GM19438 (cell line): Measurements from ENCODE around the gene UQCR11.

Experiments used
- ATAC-seq: cut with Tn5 transposase; IDR thresholded peaks from one replicate; pipeline ENCODE4 v1.9.1; 2021; ENCODE audit warnings: low read depth; ENCODE audit not compliant: unreplicated experiment

The UQCR11 gene

GRCh38 chr19:1572795-1573194 is 32.5 kb downstream of the UQCR11 start:
- no peak for ATAC-seq

- no peak for ATAC-seq
These were observed 33.9 kb downstream of the UQCR11 start for GRCh38 chr19:1571358-1571757.

DNA sequence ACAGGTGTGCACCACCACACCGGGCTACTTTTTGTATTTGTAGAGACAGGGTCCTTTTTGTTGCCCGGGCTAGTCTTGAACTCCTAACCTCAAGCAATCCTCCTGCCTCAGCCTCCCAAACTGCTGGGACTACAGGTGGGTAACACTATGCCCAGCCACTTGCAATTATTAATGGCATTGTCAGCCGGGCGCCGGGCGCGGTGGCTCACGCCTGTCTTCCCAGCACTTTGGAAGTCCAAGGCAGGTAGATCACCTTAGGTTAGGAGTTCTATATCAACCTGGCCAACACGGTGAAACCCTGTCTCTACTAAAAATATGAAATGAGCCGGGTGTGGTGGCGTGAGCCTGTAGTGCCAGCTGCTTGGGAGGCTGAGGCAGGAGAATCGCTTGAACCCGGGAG is 34.4 kb downstream of the UQCR11 start:
- no peak for ATAC-seq

- no peak for ATAC-seq
These were observed 35.3 kb downstream of the UQCR11 start for GRCh38 chr19:1569997-1570396.

DNA sequence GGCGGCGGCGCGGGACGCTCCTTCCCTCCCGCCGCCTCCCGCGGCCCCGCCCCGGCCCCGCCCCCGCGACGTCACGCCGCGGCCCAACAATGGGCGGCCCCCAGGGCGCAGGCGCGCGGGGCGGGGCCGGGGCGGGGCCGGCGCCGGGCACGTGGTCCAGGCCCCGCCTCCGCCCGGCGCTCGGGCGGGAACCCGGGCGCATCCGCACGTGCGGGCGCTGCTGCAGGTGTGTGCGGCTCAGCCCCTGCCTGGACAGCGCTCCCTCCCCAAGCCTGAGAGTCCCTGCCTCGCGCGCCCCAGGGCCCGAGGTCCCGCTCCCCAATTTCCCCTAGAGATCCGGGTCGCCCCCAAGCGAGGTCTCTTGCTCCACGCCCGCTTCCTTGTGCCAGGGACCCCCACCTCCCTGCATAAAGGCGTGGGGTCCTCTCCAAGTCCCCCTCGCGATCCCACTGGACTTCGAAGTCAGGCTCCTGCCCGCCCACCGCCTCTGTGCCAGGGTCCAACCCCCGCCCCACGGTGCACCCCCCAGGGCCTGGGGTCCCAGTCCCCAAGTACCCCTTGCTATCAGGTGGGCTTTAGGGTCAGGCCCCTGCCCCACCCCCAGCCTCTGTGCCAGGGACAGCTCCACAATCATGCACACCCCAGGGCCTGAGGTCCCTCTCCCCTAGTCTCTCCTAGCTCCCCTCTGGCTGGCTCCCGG is 36.8 kb downstream of the UQCR11 start, which contains the start of gene MEX3D:
MEX3D (minus strand) TSS at position 6 of the 700 bp plus-strand sequence. CDS start 267 bp downstream, outside the sequence.
- ATAC-seq = peak; percentile 59

DNA sequence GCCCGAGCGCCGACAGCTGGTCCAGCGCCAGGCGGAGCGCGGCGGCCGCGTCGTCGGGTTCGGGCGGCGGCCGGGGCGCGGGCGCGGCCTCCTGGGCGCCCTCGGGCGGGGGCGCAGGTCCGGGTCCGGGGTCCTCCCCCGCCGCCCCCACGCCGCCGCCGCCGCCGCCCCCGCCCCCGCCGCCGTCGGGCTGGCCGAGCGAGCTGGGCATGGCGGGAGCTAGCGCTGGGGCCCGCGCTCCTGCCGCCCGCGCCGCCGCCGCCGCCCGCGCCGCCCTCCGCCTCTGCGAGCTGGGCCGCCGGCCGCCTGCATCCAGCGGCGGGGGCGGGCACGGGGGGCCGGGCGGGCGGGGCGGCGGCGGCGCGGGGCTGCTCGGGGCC is 37.4 kb downstream of the UQCR11 start:
- no peak for ATAC-seq

- ATAC-seq = no peak
These were observed 38.0 kb downstream of the UQCR11 start for GRCh38 chr19:1567116-1567847.

DNA sequence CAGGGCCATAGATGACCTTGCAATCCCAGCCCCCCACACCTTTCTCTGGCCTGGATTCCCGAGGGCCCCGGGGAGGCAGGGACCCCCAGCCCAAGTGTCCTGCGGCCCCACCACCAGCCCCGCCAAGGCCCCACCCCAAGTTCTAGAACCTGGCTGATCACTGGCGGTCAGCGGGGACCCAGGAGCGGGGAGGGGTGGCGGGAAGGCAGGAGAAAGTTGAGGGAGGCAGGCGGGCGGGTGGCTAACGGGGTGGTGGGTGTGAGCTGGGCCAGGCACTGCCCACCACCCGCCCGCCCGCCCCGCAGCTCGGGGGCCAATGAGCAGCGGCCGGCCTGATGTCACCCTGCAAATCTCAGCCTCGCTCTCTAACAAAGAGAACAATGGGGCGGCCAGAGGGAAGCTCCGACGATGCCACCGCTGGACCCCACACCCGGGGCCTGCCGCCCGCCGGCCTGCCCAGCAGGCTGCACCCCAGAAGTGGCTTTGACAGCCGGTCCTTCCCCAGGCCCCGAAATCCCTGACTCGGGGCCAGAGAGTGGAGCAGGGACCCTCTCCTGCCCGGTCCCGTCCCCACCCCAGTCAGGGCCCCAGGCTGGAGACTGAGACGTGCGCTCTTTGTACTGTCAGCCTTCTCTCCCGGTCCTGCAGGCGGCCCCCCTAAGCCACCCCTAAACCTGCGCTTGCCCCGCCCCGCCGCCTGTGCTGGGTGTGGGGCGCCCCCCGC is 38.7 kb downstream of the UQCR11 start:
- no peak for ATAC-seq

DNA sequence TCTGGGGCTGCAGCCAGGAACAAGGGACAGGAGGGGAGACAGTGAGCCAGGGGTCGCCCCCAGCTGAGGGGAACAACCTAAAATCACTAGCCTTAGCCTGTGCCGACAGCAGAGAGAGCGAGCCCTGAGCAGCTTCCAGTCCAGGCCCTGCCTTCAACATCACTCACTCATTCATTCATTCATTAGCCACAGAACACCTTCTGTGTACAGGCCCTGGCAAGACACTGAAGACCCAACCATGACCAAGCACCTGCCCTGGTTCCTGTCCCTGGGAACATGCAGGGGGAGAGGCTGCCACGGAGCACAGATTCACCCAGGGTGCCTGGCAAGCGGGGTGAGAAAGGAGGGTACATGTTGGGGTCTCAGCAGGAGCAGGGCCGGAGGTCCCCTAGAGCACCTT is 42.0 kb downstream of the UQCR11 start:
- no peak for ATAC-seq

GRCh38 chr19:1561236-1561842 is 43.9 kb downstream of the UQCR11 start:
- ATAC-seq = no peak

- ATAC-seq = no peak
These were observed 44.9 kb downstream of the UQCR11 start for GRCh38 chr19:1560286-1560882.

- no peak for ATAC-seq
These were observed 46.7 kb downstream of the UQCR11 start for GRCh38 chr19:1558552-1558951.

DNA sequence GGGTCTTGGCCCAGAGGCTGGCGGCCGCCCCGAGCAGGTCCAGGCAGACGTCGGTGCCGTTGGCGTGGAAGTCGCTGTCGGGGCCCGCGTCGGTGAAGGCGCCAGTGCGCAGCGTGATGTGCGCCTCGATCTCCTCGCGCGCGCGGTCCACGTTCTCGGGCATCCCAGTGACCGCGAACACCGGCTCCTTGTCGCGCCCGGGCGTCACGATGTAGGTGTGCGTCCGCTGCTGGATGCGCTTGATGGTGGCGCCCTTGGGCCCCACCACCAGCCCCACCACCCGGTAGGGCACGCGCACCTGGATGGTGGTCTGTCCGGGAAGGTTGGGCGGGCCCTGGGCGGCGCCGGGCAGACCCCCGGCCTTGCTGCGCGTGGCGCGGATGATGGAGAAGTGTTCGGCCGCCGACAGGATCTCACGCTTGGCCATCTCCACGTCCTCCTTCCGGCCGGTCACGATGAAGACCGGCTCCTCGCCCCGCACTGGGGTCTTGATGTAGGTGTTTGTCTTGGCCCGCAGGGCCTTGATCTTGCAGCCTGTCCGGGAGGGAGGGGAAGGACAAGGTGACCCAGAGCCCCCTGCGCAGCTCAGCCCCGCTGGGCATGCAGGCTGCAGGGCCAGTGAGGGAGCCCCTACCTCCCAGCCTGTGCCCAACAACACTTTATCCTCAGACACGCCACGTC is 48.7 kb downstream of the UQCR11 start:
- no peak for ATAC-seq

DNA sequence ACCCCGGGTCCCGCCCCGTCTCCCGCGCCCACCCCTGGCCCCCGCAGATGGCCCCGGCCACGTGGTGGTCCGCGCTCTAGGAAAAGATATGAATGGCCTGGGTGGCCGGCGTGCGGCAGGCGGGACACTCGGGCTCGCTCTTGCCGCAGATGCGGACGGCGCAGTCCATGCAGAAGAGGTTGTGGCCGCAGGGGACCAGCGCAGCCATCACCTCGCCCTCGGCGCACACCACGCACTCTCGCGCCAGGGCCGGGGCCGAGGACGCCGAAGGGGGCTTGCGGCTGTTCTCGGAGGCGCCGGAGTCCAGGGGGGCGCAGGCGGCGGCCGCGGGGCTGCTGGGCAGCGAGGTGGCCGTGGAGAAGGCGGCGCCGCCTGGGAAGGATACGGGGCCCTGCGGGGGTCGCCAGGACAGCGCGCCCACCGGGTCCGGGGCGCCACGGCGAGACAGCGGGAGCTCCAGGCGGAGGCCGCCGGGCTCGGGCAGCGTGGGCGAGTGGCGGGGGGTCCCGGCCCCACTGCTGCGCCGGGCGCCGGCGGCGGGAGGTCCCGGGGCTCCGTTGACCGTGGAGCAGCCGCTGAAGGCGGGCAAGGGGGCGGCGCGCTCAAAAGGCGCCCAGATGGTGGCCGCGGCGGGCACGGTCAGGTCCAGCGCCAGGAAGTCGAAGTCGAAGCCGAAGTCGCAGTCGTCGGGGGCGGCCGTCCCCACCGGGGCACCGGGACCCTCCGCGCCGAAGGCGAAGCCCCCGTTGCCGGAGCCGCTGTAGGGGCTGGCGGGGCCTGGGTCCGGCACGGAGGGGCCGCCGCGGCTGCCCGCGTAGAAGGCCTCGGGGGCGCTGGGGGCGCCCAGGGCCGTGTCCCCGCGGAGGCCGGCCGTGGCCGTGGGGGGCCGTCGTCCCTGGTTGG is 49.5 kb downstream of the UQCR11 start:
- no peak for ATAC-seq

DNA sequence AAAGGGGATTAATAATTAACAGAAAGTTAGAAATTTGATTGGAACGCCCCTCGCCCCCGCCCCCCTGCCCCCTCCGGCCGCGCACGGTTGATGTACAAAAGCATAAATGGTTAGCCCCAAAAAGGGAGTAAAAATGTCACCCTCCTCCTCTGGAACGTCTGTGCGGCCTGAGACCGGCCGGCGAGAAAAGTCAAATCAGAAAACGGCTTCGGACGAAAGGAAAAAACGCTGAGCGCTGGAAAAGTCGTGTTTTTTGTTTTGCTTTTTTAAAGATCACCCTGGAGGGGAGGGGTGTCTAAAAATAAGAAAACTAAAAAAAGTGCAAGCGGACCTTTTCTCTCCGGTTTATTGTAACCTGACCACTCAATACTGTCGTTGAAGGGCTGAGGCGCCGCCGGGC is 50.3 kb downstream of the UQCR11 start:
- ATAC-seq = no peak

- no peak for ATAC-seq
These were observed 51.8 kb downstream of the UQCR11 start for GRCh38 chr19:1553415-1553814.

GRCh38 chr19:1551068-1552040 is 53.9 kb downstream of the UQCR11 start:
- ATAC-seq = no peak

DNA sequence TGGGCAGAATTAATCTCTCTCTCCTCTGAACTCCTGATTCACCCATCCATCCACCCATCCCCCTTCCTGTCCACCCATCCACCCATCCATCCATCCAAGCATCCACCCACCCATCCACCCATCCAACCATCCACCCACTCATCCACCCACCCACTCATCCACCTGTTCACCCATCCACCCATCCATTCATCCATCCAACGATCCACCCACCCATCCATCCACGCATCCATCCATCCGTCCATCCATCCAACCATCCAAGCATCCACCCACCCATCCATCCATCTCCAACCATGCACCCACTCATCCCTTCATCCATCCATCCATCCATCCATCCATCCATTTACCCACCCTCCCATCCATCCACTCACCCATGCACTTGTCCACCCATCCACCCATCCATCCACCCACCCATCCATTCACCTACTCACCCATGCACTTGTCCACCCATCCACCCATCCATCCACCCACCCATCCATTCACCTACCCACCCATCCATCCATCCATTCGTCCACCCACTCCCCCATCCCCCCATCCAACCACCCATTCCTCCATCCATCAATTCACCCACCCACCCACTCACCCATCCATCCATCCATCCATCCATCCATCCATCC is 55.8 kb downstream of the UQCR11 start:
- no peak for ATAC-seq
